ENCODE data around the gene CRACDL.

The CRACDL gene

GRCh38 chr2:98750593-98751282 is 185.3 kb downstream of the CRACDL start:
- no peak for ATAC-seq
- TF ChIP-seq RARB (CRISPR knock-in tag; IDR thresholded peaks at IDR 0.05) (no peak), ISL1 (CRISPR knock-in tag; IDR thresholded peaks at IDR 0.05) (no peak), TCF4 (CRISPR knock-in tag; IDR thresholded peaks at IDR 0.05; ENCODE audit: borderline replicate concordance) (no peak), GLIS3 (CRISPR knock-in tag; IDR thresholded peaks at IDR 0.05) (no peak), CSDC2 (CRISPR knock-in tag; IDR thresholded peaks at IDR 0.05) (no peak), ESRRG (CRISPR knock-in tag; IDR thresholded peaks at IDR 0.05) (no peak), OSR1 (CRISPR knock-in tag; IDR thresholded peaks at IDR 0.05) (no peak), PPARA (CRISPR knock-in tag; IDR thresholded peaks at IDR 0.05; ENCODE audit: borderline replicate concordance) (no peak), ARNTL (CRISPR knock-in tag; IDR thresholded peaks at IDR 0.05; ENCODE audit: borderline replicate concordance, low read depth) (no peak), BACH2 (CRISPR knock-in tag; IDR thresholded peaks at IDR 0.05; ENCODE audit: borderline replicate concordance) (no peak), ZNF8 (CRISPR knock-in tag; IDR thresholded peaks at IDR 0.05) (no peak), ZNF70 (CRISPR knock-in tag; IDR thresholded peaks at IDR 0.05) (no peak), ZC3H10 (CRISPR knock-in tag; IDR thresholded peaks at IDR 0.05) (no peak)
- TF ChIP-seq, protein P1, sequence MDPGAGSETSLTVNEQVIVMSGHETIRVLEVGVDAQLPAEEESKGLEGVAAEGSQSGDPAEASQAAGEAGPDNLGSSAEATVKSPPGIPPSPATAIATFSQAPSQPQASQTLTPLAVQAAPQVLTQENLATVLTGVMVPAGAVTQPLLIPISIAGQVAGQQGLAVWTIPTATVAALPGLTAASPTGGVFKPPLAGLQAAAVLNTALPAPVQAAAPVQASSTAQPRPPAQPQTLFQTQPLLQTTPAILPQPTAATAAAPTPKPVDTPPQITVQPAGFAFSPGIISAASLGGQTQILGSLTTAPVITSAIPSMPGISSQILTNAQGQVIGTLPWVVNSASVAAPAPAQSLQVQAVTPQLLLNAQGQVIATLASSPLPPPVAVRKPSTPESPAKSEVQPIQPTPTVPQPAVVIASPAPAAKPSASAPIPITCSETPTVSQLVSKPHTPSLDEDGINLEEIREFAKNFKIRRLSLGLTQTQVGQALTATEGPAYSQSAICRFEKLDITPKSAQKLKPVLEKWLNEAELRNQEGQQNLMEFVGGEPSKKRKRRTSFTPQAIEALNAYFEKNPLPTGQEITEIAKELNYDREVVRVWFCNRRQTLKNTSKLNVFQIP (CRISPR knock-in tag; IDR thresholded peaks at IDR 0.05; ENCODE audit: borderline replicate concordance, low read depth): no peak
- TF ChIP-seq, protein P2, sequence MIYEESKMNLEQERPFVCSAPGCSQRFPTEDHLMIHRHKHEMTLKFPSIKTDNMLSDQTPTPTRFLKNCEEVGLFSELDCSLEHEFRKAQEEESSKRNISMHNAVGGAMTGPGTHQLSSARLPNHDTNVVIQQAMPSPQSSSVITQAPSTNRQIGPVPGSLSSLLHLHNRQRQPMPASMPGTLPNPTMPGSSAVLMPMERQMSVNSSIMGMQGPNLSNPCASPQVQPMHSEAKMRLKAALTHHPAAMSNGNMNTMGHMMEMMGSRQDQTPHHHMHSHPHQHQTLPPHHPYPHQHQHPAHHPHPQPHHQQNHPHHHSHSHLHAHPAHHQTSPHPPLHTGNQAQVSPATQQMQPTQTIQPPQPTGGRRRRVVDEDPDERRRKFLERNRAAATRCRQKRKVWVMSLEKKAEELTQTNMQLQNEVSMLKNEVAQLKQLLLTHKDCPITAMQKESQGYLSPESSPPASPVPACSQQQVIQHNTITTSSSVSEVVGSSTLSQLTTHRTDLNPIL (CRISPR knock-in tag; IDR thresholded peaks at IDR 0.05; ENCODE audit: low read depth): no peak

DNA sequence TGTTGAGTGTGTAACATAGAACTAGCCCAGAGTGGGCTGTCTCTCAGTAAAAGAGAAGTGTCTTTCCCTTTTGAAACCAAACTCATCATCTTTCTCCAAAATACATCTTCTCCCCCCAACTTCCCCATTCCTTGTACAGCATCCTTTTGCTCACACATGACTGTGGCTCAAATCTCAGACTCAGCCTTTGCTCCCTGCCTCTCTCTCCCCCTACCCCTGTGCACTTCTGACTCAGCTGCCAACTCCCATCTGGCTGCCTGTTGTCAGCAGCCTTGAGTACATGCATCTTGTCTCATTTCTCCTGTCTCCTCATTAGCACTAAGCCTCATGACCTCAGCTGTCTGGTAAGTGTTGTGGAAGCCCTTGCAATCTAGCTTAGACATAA is 187.0 kb downstream of the CRACDL start:
- no peak for TF ChIP-seq ZC3H10 (CRISPR knock-in tag; IDR thresholded peaks at IDR 0.05)
- no peak for TF ChIP-seq ZNF70 (CRISPR knock-in tag; IDR thresholded peaks at IDR 0.05)
- no peak for TF ChIP-seq ARNTL (CRISPR knock-in tag; IDR thresholded peaks at IDR 0.05; ENCODE audit: borderline replicate concordance, low read depth)
- TF ChIP-seq BACH2 (CRISPR knock-in tag; IDR thresholded peaks at IDR 0.05; ENCODE audit: borderline replicate concordance): no peak
- no peak for TF ChIP-seq CSDC2 (CRISPR knock-in tag; IDR thresholded peaks at IDR 0.05)
- no peak for TF ChIP-seq GLIS3 (CRISPR knock-in tag; IDR thresholded peaks at IDR 0.05)
- no peak for TF ChIP-seq SNAI2 (CRISPR knock-in tag; IDR thresholded peaks at IDR 0.05)
- no peak for ATAC-seq

GRCh38 chr2:98748292-98749065 is 187.5 kb downstream of the CRACDL start:
- ATAC-seq: no peak
- TF ChIP-seq OSR1 (CRISPR knock-in tag; IDR thresholded peaks at IDR 0.05) (no peak), ZNF565 (CRISPR knock-in tag; conservative IDR thresholded peaks at IDR 0.05; ENCODE audit: low read depth) (no peak), ZC3H10 (CRISPR knock-in tag; IDR thresholded peaks at IDR 0.05) (no peak), SNAI2 (CRISPR knock-in tag; IDR thresholded peaks at IDR 0.05) (no peak), CSRNP3 (CRISPR knock-in tag; IDR thresholded peaks at IDR 0.05) (no peak), ESRRG (CRISPR knock-in tag; IDR thresholded peaks at IDR 0.05) (no peak), RARB (CRISPR knock-in tag; IDR thresholded peaks at IDR 0.05) (no peak), TCF4 (CRISPR knock-in tag; IDR thresholded peaks at IDR 0.05; ENCODE audit: borderline replicate concordance) (no peak), BACH2 (CRISPR knock-in tag; IDR thresholded peaks at IDR 0.05; ENCODE audit: borderline replicate concordance) (no peak), ARNTL (CRISPR knock-in tag; IDR thresholded peaks at IDR 0.05; ENCODE audit: borderline replicate concordance, low read depth) (no peak), ZFP3 (CRISPR knock-in tag; IDR thresholded peaks at IDR 0.05) (no peak), CSDC2 (CRISPR knock-in tag; IDR thresholded peaks at IDR 0.05) (no peak), ZNF70 (CRISPR knock-in tag; IDR thresholded peaks at IDR 0.05) (no peak)
- TF ChIP-seq, protein P2 (CRISPR knock-in tag; IDR thresholded peaks at IDR 0.05; ENCODE audit: low read depth): no peak
- TF ChIP-seq, protein P1 (CRISPR knock-in tag; IDR thresholded peaks at IDR 0.05; ENCODE audit: borderline replicate concordance, low read depth): no peak

All from SK-N-SH treated with all-trans-retinoic acid at 6 μM for 48 hours (cell line).